Liver (tissue), 9 donors: Measurements from ENCODE around the gene ZBTB2. TPM values are rescaled to one million over a fixed set of nuclear protein-coding genes. Genes with fewer than 3 reads are reported as not detected.
"Not testable (repeated sequence)": the region's sequence is repeated elsewhere in the genome, so short reads cannot be mapped to it uniquely, and the experiment has no call there.

ENCODE experiments used
- DNase-seq: peaks from one replicate; pipeline ENCODE4 v3.0.0-alpha.2; 2017; ENCODE audit warnings: low spot score
- H3K27ac ChIP-seq, 2 donors: one replicate each; pipeline ENCODE4 v1.7.0; 2013; ENCODE audit warnings: inconsistent platforms in 2 of 2, low read length in 2 of 2, control low read depth in 1 of 2, low read depth in 1 of 2, mild to moderate bottlenecking in 1 of 2
- H3K27me3 ChIP-seq, 4 donors: one replicate each; pipeline versions ENCODE4 v1.6.1 to v1.7.0; 2013; ENCODE audit warnings: low read length in 3 of 4, inconsistent platforms in 1 of 4, mild to moderate bottlenecking in 1 of 4, moderate library complexity in 1 of 4; ENCODE audit not compliant: control insufficient read depth in 4 of 4, insufficient read depth in 4 of 4
- H3K36me3 ChIP-seq, 4 donors: one replicate each; pipeline versions ENCODE4 v1.6.1 to v1.7.0; 2013; ENCODE audit warnings: low read length in 3 of 4, mild to moderate bottlenecking in 3 of 4, low read depth in 1 of 4, moderate library complexity in 1 of 4; ENCODE audit not compliant: control insufficient read depth in 4 of 4, insufficient read depth in 3 of 4
- H3K4me1 ChIP-seq, 4 donors: one replicate each; pipeline versions ENCODE4 v1.6.1 to v1.7.0; 2013; ENCODE audit warnings: low read length in 3 of 4, mild to moderate bottlenecking in 3 of 4, moderate library complexity in 1 of 4; ENCODE audit not compliant: control insufficient read depth in 4 of 4, insufficient read depth in 4 of 4
- H3K4me3 ChIP-seq, 3 donors: one replicate each; pipeline versions ENCODE4 v1.6.1 to v1.7.0; 2013; ENCODE audit warnings: low read length in 3 of 3, control low read depth in 1 of 3, low read depth in 1 of 3, mild to moderate bottlenecking in 1 of 3
- H3K9ac ChIP-seq, 2 donors: one replicate each; pipeline ENCODE4 v1.7.0; 2013; ENCODE audit warnings: low read length in 2 of 2, mild to moderate bottlenecking in 2 of 2, moderate library complexity in 2 of 2, control low read depth in 1 of 2, low read depth in 1 of 2
- H3K9me3 ChIP-seq, 4 donors: one replicate each; pipeline versions ENCODE4 v1.6.1 to v1.7.0; 2013; ENCODE audit warnings: low read length in 3 of 4; ENCODE audit not compliant: control insufficient read depth in 4 of 4
- ATF3 ChIP-seq: IDR thresholded peaks from 2 replicates; pipeline ENCODE4 v1.6.1; 2016; ENCODE audit warnings: antibody characterized with exemption
- FOXA1 ChIP-seq: IDR thresholded peaks from 2 replicates; pipeline ENCODE4 v1.6.1; 2016; ENCODE audit warnings: antibody characterized with exemption
- FOXA2 ChIP-seq: IDR thresholded peaks from 2 replicates; pipeline ENCODE4 v1.6.1; 2016; ENCODE audit warnings: antibody characterized with exemption
- GABPA ChIP-seq, 2 donors: IDR thresholded peaks in 1 of 2; conservative IDR thresholded peaks in 1 of 2; 2 replicates each; pipeline ENCODE4 v1.6.1; 2016; ENCODE audit warnings: antibody characterized with exemption in 2 of 2, mild to moderate bottlenecking in 1 of 2, moderate library complexity in 1 of 2
- HNF4A ChIP-seq, 2 donors: conservative IDR thresholded peaks; 2 replicates each; pipeline ENCODE4 v1.6.1; 2016; ENCODE audit warnings: antibody characterized with exemption in 2 of 2, mild to moderate bottlenecking in 2 of 2
- JUND ChIP-seq, 2 donors: IDR thresholded peaks; 2 replicates each; pipeline ENCODE4 v1.6.1; 2016; ENCODE audit warnings: antibody characterized with exemption in 2 of 2
- RXRA ChIP-seq, 2 donors: IDR thresholded peaks; 2 replicates each; pipeline ENCODE4 v1.6.1; 2017 to 2018; ENCODE audit warnings: antibody characterized with exemption in 2 of 2, mild to moderate bottlenecking in 1 of 2
- SP1 ChIP-seq: IDR thresholded peaks from 2 replicates; pipeline ENCODE4 v1.6.1; 2018; ENCODE audit warnings: antibody characterized with exemption, mild to moderate bottlenecking
- YY1 ChIP-seq: IDR thresholded peaks from 2 replicates; pipeline ENCODE4 v1.6.1; 2016; ENCODE audit warnings: antibody characterized with exemption, mild to moderate bottlenecking
- WGBS: extraction: QIAGEN DNeasy Blood & Tissue Kit; methylation state at CpG from one replicate; pipeline ENCODE4 v1.1.7; 2013; 5-methylcytosine and 5-hydroxymethylcytosine counted together
- polyA plus RNA-seq, 2 donors: library from polyadenylated mRNA; stranded (reverse) in 1 of 2; unstranded in 1 of 2; fragments of 200-250 nt in 1 of 2; fragments of >200 nt in 1 of 2; fragmentation: Nextera tagmentation in 1 of 2; extraction: Ambion mirVana in 1 of 2; gene quantifications; one replicate each; pipeline versions ENCODE4 v1.2.1 to v1.2.3, GENCODE V29; 2013 to 2015
- total RNA-seq, 2 donors: library from RNA; depleted of rRNA; stranded (reverse); fragments of >200 nt; gene quantifications; one replicate each; pipeline ENCODE4 v1.2.3, GENCODE V29; 2014
- TF ChIP-seq, protein P1 (sequence below): fragments of 150-350 bp; IDR thresholded peaks from 2 replicates; pipeline ENCODE4 v1.5.1; 2017; ENCODE audit warnings: improper control_type of control experiment, low read depth, low read length; ENCODE audit not compliant: missing input control
- TF ChIP-seq, protein P2 (sequence below): IDR thresholded peaks from 2 replicates; pipeline ENCODE4 v1.6.1; 2016; ENCODE audit warnings: antibody characterized with exemption, mild to moderate bottlenecking
- TF ChIP-seq, protein P3 (sequence below): IDR thresholded peaks from 2 replicates; pipeline ENCODE4 v1.6.1; 2016; ENCODE audit warnings: antibody characterized with exemption
- donor health status: healthy.
- donor health status: healthy.
- donor health status: healthy.
- donor health status: healthy.
- donor health status: healthy.

The ZBTB2 gene
- total and polyA plus RNA-seq, 4 donors: 2.5 to 4.2 (median 3.0) TPM

GRCh38 chr6:151349651-151350270 lies 41.6 kb downstream of the ZBTB2 start:
- no peak overlapping the region for H3K4me3 ChIP-seq
- no peak for DNase-seq
- H3K36me3 ChIP-seq: no peaks in the 10 kb centered on the region
- no peaks in the 10 kb centered on the region for H3K27me3 ChIP-seq
- 85% methylated on average over 19 of the region's 19 CpGs for WGBS
- TF ChIP-seq FOXA1 (no peak), FOXA2 (no peak)
- TF ChIP-seq, protein P1, sequence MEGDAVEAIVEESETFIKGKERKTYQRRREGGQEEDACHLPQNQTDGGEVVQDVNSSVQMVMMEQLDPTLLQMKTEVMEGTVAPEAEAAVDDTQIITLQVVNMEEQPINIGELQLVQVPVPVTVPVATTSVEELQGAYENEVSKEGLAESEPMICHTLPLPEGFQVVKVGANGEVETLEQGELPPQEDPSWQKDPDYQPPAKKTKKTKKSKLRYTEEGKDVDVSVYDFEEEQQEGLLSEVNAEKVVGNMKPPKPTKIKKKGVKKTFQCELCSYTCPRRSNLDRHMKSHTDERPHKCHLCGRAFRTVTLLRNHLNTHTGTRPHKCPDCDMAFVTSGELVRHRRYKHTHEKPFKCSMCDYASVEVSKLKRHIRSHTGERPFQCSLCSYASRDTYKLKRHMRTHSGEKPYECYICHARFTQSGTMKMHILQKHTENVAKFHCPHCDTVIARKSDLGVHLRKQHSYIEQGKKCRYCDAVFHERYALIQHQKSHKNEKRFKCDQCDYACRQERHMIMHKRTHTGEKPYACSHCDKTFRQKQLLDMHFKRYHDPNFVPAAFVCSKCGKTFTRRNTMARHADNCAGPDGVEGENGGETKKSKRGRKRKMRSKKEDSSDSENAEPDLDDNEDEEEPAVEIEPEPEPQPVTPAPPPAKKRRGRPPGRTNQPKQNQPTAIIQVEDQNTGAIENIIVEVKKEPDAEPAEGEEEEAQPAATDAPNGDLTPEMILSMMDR: no peak
- no peak overlapping the region for H3K27ac ChIP-seq
- H3K9me3 ChIP-seq: no peaks in the 10 kb centered on the region
- H3K9ac ChIP-seq: no peak overlapping the region
- no peaks in the 10 kb centered on the region for H3K4me1 ChIP-seq

- H3K9ac ChIP-seq, H3K27me3 ChIP-seq, H3K27ac ChIP-seq, H3K4me1 ChIP-seq, H3K9me3 ChIP-seq, H3K36me3 ChIP-seq, DNase-seq, H3K4me3 ChIP-seq: not testable (repeated sequence)
- WGBS: 90% methylated on average over 10 of the region's 10 CpGs
These were observed 48.6 kb downstream of the ZBTB2 start for GRCh38 chr6:151342750-151343149.

DNA sequence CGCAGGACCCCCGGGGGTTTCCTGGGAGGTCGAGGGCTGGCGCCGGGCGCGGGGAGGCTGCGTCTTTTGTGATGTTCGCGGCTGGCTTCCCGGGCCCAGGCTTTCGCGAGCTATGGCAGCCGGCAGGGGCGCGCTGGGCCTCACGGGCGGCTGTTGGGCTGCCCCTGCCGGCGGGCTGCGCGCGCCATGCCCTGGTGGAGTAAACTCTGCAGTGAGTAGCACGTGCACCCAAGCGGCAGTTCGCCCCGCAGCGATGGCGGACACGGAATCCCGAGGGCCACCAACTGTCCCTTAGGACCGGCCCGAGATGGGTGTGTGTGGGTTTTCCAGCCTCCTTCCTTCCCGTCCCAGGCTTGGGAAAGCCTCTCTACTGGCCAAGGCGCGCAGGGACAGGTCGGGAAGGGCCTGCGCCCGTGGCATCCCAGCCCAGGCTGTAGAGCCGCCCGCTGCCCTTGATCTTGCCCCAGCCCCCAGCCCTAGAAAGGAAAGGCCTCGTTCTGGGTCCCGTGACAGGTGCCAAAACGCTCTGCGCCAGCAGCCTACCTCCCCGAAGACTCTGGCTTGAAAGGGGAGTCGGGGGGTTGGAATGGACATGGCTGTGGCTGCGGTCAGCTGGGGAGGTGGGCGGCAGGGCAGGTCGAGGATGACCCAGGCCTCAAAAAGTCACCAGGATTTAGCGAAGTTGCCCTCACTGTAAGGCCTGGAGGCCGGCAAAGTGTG lies 49.7 kb downstream of the ZBTB2 start:
- Histone ChIP-seq H3K4me3 (no peak overlapping the region), H3K4me1 (no peaks in the 10 kb centered on the region), H3K27ac (no peak overlapping the region), H3K36me3 (no peaks in the 10 kb centered on the region), H3K9ac (no peak overlapping the region), H3K27me3 (no peaks in the 10 kb centered on the region), H3K9me3 (no peaks in the 10 kb centered on the region)
- 94% methylated on average over 52 of the region's 52 CpGs for WGBS
- TF ChIP-seq, protein P1: no peak
- TF ChIP-seq HNF4A (conservative IDR thresholded peaks at IDR 0.05): no peak
- DNase-seq: no peak

- WGBS: 90% methylated on average over 15 of the region's 15 CpGs
- no peaks in the 10 kb centered on the region for H3K27me3 ChIP-seq
- no peak overlapping the region for H3K4me3 ChIP-seq
- H3K27ac ChIP-seq: no peak overlapping the region
- DNase-seq: no peak
- H3K36me3 ChIP-seq: no peaks in the 10 kb centered on the region
- no peak overlapping the region for H3K9ac ChIP-seq
- H3K9me3 ChIP-seq: no peaks in the 10 kb centered on the region
- no peaks in the 10 kb centered on the region for H3K4me1 ChIP-seq
- TF ChIP-seq FOXA1: no peak
- no peak for TF ChIP-seq ATF3
- TF ChIP-seq, protein P2, sequence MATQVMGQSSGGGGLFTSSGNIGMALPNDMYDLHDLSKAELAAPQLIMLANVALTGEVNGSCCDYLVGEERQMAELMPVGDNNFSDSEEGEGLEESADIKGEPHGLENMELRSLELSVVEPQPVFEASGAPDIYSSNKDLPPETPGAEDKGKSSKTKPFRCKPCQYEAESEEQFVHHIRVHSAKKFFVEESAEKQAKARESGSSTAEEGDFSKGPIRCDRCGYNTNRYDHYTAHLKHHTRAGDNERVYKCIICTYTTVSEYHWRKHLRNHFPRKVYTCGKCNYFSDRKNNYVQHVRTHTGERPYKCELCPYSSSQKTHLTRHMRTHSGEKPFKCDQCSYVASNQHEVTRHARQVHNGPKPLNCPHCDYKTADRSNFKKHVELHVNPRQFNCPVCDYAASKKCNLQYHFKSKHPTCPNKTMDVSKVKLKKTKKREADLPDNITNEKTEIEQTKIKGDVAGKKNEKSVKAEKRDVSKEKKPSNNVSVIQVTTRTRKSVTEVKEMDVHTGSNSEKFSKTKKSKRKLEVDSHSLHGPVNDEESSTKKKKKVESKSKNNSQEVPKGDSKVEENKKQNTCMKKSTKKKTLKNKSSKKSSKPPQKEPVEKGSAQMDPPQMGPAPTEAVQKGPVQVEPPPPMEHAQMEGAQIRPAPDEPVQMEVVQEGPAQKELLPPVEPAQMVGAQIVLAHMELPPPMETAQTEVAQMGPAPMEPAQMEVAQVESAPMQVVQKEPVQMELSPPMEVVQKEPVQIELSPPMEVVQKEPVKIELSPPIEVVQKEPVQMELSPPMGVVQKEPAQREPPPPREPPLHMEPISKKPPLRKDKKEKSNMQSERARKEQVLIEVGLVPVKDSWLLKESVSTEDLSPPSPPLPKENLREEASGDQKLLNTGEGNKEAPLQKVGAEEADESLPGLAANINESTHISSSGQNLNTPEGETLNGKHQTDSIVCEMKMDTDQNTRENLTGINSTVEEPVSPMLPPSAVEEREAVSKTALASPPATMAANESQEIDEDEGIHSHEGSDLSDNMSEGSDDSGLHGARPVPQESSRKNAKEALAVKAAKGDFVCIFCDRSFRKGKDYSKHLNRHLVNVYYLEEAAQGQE: no peak
- TF ChIP-seq FOXA2: no peak
- TF ChIP-seq, protein P3, sequence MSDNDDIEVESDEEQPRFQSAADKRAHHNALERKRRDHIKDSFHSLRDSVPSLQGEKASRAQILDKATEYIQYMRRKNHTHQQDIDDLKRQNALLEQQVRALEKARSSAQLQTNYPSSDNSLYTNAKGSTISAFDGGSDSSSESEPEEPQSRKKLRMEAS: no peak
- no peak for TF ChIP-seq HNF4A (conservative IDR thresholded peaks at IDR 0.05)
- TF ChIP-seq YY1: no peak
- no peak for TF ChIP-seq GABPA (IDR thresholded peaks at IDR 0.05 in 1 of 2, conservative IDR thresholded peaks at IDR 0.05 in 1 of 2)
- no peak for TF ChIP-seq SP1
- no peak for TF ChIP-seq RXRA (IDR thresholded peaks at IDR 0.05)
- TF ChIP-seq JUND (IDR thresholded peaks at IDR 0.05): no peak
These were observed 51.0 kb downstream of the ZBTB2 start for GRCh38 chr6:151340219-151340978.
